GM19395 (cell line): ENCODE results near the gene PARG.
"Not testable (repeated sequence)": the region's sequence is repeated elsewhere in the genome, so short reads cannot be mapped to it uniquely, and the experiment has no call there.

Experiments
- ATAC-seq: cut with Tn5 transposase; IDR thresholded peaks from one replicate; pipeline ENCODE4 v1.9.1; 2021; ENCODE audit warnings: mild to moderate bottlenecking, moderate library complexity; ENCODE audit not compliant: unreplicated experiment

The PARG gene

GRCh38 chr10:49941447-49942338 lies at the start of gene PARG, which contains the start of gene TIMM23B:
PARG (minus strand) TSS chr10:49942027; CDS start chr10:49941725, 302 bp downstream.
TIMM23B (plus strand) TSS chr10:49942053; CDS start chr10:49942195, 142 bp downstream.
- ATAC-seq = peak; percentile 70

GRCh38 chr10:49988376-49988775 lies 46.5 kb upstream of the PARG start, which contains the start of gene AGAP6:
AGAP6 (plus strand) TSS chr10:49988406; CDS start chr10:49988716, 310 bp downstream.
- ATAC-seq = not testable (repeated sequence)

- not testable (repeated sequence) for ATAC-seq
These were observed 45.4 kb upstream of the PARG start for GRCh38 chr10:49987207-49987606.

GRCh38 chr10:49977756-49978155 lies 35.9 kb upstream of the PARG start:
- ATAC-seq = not testable (repeated sequence)

- not testable (repeated sequence) for ATAC-seq
These were observed 30.3 kb upstream of the PARG start for GRCh38 chr10:49972094-49972493.

GRCh38 chr10:49971466-49971865 lies 29.6 kb upstream of the PARG start:
- ATAC-seq = not testable (repeated sequence)

- ATAC-seq = not testable (repeated sequence)
These were observed 28.6 kb upstream of the PARG start for GRCh38 chr10:49970331-49970857.

- ATAC-seq = not testable (repeated sequence)
These were observed 11.3 kb upstream of the PARG start for GRCh38 chr10:49953122-49953521.

- ATAC-seq = not testable (repeated sequence)
These were observed 10.2 kb upstream of the PARG start for GRCh38 chr10:49952006-49952405.

- not testable (repeated sequence) for ATAC-seq
These were observed 6.9 kb upstream of the PARG start for GRCh38 chr10:49948737-49949136.

- peak; percentile 85 for ATAC-seq
These were observed 6.3 kb upstream of the PARG start for GRCh38 chr10:49948142-49948541.

- ATAC-seq = not testable (repeated sequence)
These were observed 1.8 kb upstream of the PARG start for GRCh38 chr10:49943607-49944006.

- peak; percentile 30 for ATAC-seq
These were observed 495 bp upstream of the PARG start for GRCh38 chr10:49942339-49942705.

- not testable (repeated sequence) for ATAC-seq
These were observed 9.7 kb downstream of the PARG start for GRCh38 chr10:49931959-49932728.

- not testable (repeated sequence) for ATAC-seq
These were observed 10.6 kb downstream of the PARG start for GRCh38 chr10:49931276-49931675.

GRCh38 chr10:49923572-49923971 lies 18.3 kb downstream of the PARG start:
- ATAC-seq = not testable (repeated sequence)

GRCh38 chr10:49922041-49922440 lies 19.8 kb downstream of the PARG start:
- not testable (repeated sequence) for ATAC-seq

- not testable (repeated sequence) for ATAC-seq
These were observed 23.9 kb downstream of the PARG start for GRCh38 chr10:49917927-49918326.

GRCh38 chr10:49916451-49916850 lies 25.4 kb downstream of the PARG start:
- ATAC-seq = not testable (repeated sequence)

- not testable (repeated sequence) for ATAC-seq
These were observed 31.5 kb downstream of the PARG start for GRCh38 chr10:49910295-49910694.
